HepG2 (cell line): ENCODE results near the gene ATP5F1E. TPM values are rescaled to one million over a fixed set of nuclear protein-coding genes. Genes with fewer than 3 reads are reported as not detected.

Experiments used
- ARNTL ChIP-seq: sonication (generic); formaldehyde crosslinking; IDR thresholded peaks from 2 replicates; pipeline ENCODE4 v1.4.0; 2020; ENCODE audit warnings: mild to moderate bottlenecking, missing genetic modification reagents
- CEBPZ ChIP-seq: IDR thresholded peaks from 2 replicates; pipeline ENCODE4 v1.6.1; 2012; ENCODE audit warnings: low read length, improper control_type of control experiment
- E2F5 ChIP-seq: sonication (generic); formaldehyde crosslinking; conservative IDR thresholded peaks from 2 replicates; pipeline ENCODE4 v1.4.0; 2020; ENCODE audit warnings: missing genetic modification reagents
- ETV6 ChIP-seq: sonication (generic); formaldehyde crosslinking; conservative IDR thresholded peaks from 2 replicates; pipeline ENCODE4 v1.4.0; 2020; ENCODE audit warnings: missing genetic modification reagents
- KDM4B ChIP-seq: sonication (generic); formaldehyde crosslinking; IDR thresholded peaks from 2 replicates; pipeline ENCODE4 v1.4.0; 2020; ENCODE audit warnings: missing genetic modification reagents
- NAIF1 ChIP-seq: sonication (generic); formaldehyde crosslinking; IDR thresholded peaks from 2 replicates; pipeline ENCODE4 v1.5.0; 2020; ENCODE audit warnings: mild to moderate bottlenecking, missing genetic modification reagents, borderline replicate concordance
- NR1H2 ChIP-seq: sonication (generic); formaldehyde crosslinking; IDR thresholded peaks from 2 replicates; pipeline ENCODE4 v1.8.1; 2022; ENCODE audit warnings: low read depth, missing genetic modification reagents, borderline replicate concordance
- REST ChIP-seq, 2 experiments: IDR thresholded peaks; 2 replicates each; pipeline ENCODE4 v1.6.1; 2011 to 2012; ENCODE audit warnings: low read length in 2 of 2, borderline replicate concordance in 1 of 2, low read depth in 1 of 2, mild to moderate bottlenecking in 1 of 2, moderate library complexity in 1 of 2
- SYNCRIP ChIP-seq: fragments of 200-400 bp; formaldehyde crosslinking; IDR thresholded peaks from 2 replicates; pipeline ENCODE4 v1.6.1; 2018; ENCODE audit warnings: mild to moderate bottlenecking, low read depth, low read length; ENCODE audit not compliant: insufficient read depth
- ZFP90 ChIP-seq: sonication (generic); formaldehyde crosslinking; IDR thresholded peaks from 2 replicates; pipeline ENCODE4 v1.8.0; 2022; ENCODE audit warnings: missing genetic modification reagents, mild to moderate bottlenecking, inconsistent platforms, borderline replicate concordance
- ZNF142 ChIP-seq: sonication (generic); formaldehyde crosslinking; IDR thresholded peaks from 2 replicates; pipeline ENCODE4 v1.4.0; 2020; ENCODE audit warnings: missing genetic modification reagents
- ZNF343 ChIP-seq: sonication (generic); formaldehyde crosslinking; IDR thresholded peaks from 2 replicates; pipeline ENCODE4 v1.4.0; 2020; ENCODE audit warnings: mild to moderate bottlenecking, missing genetic modification reagents
- ZNF883 ChIP-seq: sonication (generic); formaldehyde crosslinking; IDR thresholded peaks from 2 replicates; pipeline ENCODE4 v1.5.1; 2020; ENCODE audit warnings: mild to moderate bottlenecking, missing genetic modification reagents; ENCODE audit errors: not compliant biosample characterization
- ZSCAN31 ChIP-seq: sonication (generic); formaldehyde crosslinking; IDR thresholded peaks from 2 replicates; pipeline ENCODE4 v1.5.0; 2020; ENCODE audit warnings: low read depth, mild to moderate bottlenecking, missing genetic modification reagents
- polyA plus RNA-seq, 8 experiments: library from polyadenylated mRNA; depleted of rRNA in 3 of 8; stranded (reverse) in 7 of 8; unstranded in 1 of 8; fragments of >200 nt; fragmentation: Illumina TruSeq in 4 of 8; extraction: Trizol in 4 of 8; gene quantifications; 2 replicates each; pipeline versions ENCODE4 v1.2.1 to v1.2.3, GENCODE V29; 2011 to 2016; ENCODE audit warnings: low read depth in 4 of 8, missing spikeins in 1 of 8, mixed read lengths in 1 of 8; ENCODE audit not compliant: insufficient read depth in 1 of 8
- total RNA-seq, 5 experiments: library from RNA; depleted of rRNA; stranded (reverse); fragments of >200 nt; fragmentation: Illumina TruSeq; extraction: Trizol; gene quantifications; 2 replicates each; pipeline ENCODE4 v1.2.3, GENCODE V29; 2016; ENCODE audit warnings: low read depth in 1 of 5

The ATP5F1E gene
- total and polyA plus RNA-seq, 2 of the 13 experiments (the other 11 are each of a cell fraction or from before 2014, with no cell fraction given): 121 to 134 TPM

GRCh38 chr20:59032023-59032712, at the start of gene ATP5F1E (continued):
- peak; percentile 61; the same call in 1 of the 2 replicates for TF ChIP-seq ZNF142 (CRISPR knock-in tag)
- TF ChIP-seq SYNCRIP: no peak
- no peak; the same call in 1 of the 2 replicates for TF ChIP-seq NAIF1 (CRISPR knock-in tag)
- TF ChIP-seq KDM4B (CRISPR knock-in tag): peak; percentile 89
- peak in 1 of 2 experiments; percentile 31; a peak in 1 of 4 replicates for TF ChIP-seq REST (IDR thresholded peaks at IDR 0.05; ENCODE audit: borderline replicate concordance in 1 of 2, low read depth in 1 of 2, low read length in 2 of 2)
- no peak for TF ChIP-seq CEBPZ
- peak; percentile 95 for TF ChIP-seq ZNF883 (CRISPR knock-in tag)
- TF ChIP-seq ZFP90 (CRISPR knock-in tag): peak; percentile 86; the same call in 1 of the 2 replicates
- peak; percentile 88; the same call in 1 of the 2 replicates for TF ChIP-seq NR1H2 (CRISPR knock-in tag)
- TF ChIP-seq ETV6 (CRISPR knock-in tag): peak; percentile 79
- peak; percentile 83; the same call in 1 of the 2 replicates for TF ChIP-seq ZNF343 (CRISPR knock-in tag)
- peak; percentile 97 for TF ChIP-seq ZSCAN31
- peak; percentile 74 for TF ChIP-seq E2F5
- TF ChIP-seq ARNTL: peak; percentile 17; the same call in 1 of the 2 replicates
